A549 (cell line): ENCODE measurements around the gene RBMS3. TPM values are rescaled to one million over a fixed set of nuclear protein-coding genes. Genes with fewer than 3 reads are reported as not detected.

Experiments
- ATAC-seq, 2 experiments: fragments of 200-7000 bp in 1 of 2; fragments of >200 bp in 1 of 2; cut with Nextera tagmentation in 1 of 2; cut with Tn5 transposase in 1 of 2; 3 replicates each; pipeline versions ENCODE4 v1.8.0 to v1.9.1; 2018 to 2020; ENCODE audit warnings: mild to moderate bottlenecking in 1 of 2, moderate library complexity in 1 of 2
- CTCF ChIA-PET: fragments of 300-600 bp; sonication (Branson Sonifier 250); formaldehyde crosslinking; extraction: SDS; loops from one replicate; lab custom pipeline; 2021; ENCODE audit warnings: antibody characterized with exemption, inconsistent platforms; lab: Yijun Ruan, JAX
- POLR2A ChIA-PET: fragments of 350-600 bp; formaldehyde crosslinking; extraction: SDS; loops from one replicate; lab custom pipeline; 2021; ENCODE audit warnings: antibody characterized with exemption, inconsistent platforms; lab: Yijun Ruan, JAX
- DNase-seq, 2 experiments: peaks; one replicate each; pipeline versions ENCODE4 v3.0.0 to v3.0.0-alpha.2; 2011 to 2016; ENCODE audit warnings: low read depth in 1 of 2, low spot score in 1 of 2
- FAIRE-seq: peaks from 2 replicates; lab custom pipeline; 2011; peaks lifted over from hg19 to GRCh38; lab: Jason Lieb, UNC
- H3K27ac ChIP-seq, 2 experiments: fragments of >200 bp; sonication (Bioruptor Twin); formaldehyde crosslinking; 3 replicates each; pipeline ENCODE4 v1.5.1; 2016 to 2017
- H3K4me1 ChIP-seq: fragments of >200 bp; sonication (Bioruptor Twin); formaldehyde crosslinking; 3 replicates; pipeline ENCODE4 v1.6.1; 2016
- H3K4me2 ChIP-seq: fragments of >200 bp; sonication (Bioruptor Twin); formaldehyde crosslinking; 3 replicates; pipeline ENCODE4 v1.6.1; 2016
- H3K4me3 ChIP-seq: fragments of >200 bp; sonication (Bioruptor Twin); formaldehyde crosslinking; 3 replicates; pipeline ENCODE4 v1.5.1; 2016
- H3K9me3 ChIP-seq: fragments of >200 bp; sonication (Bioruptor Twin); formaldehyde crosslinking; 3 replicates; pipeline ENCODE4 v1.6.1; 2016
- ATOH8 ChIP-seq: fragments of 250-450 bp; sonication (Bioruptor Pico); IDR thresholded peaks from 2 replicates; pipeline ENCODE4 v1.5.0; 2020; ENCODE audit warnings: low read depth, mild to moderate bottlenecking, moderate library complexity
- BCL3 ChIP-seq: fragments of >200 bp; sonication (Bioruptor Twin); formaldehyde crosslinking; IDR thresholded peaks from 3 replicates; pipeline ENCODE4 v1.6.1; 2016
- CBX2 ChIP-seq: fragments of 200-600 bp; sonication (generic); IDR thresholded peaks from 2 replicates; pipeline ENCODE4 v1.6.1; 2016; ENCODE audit warnings: low read depth, mild to moderate bottlenecking, borderline replicate concordance
- CEBPB ChIP-seq, 2 experiments: fragments of >200 bp in 1 of 2; sonication (Bioruptor Twin) in 1 of 2; formaldehyde crosslinking in 1 of 2; IDR thresholded peaks; 2 replicates each; pipeline ENCODE4 v1.6.1; 2012 to 2016
- EHMT2 ChIP-seq: fragments of 200-600 bp; sonication (generic); IDR thresholded peaks from 2 replicates; pipeline ENCODE4 v1.6.1; 2016; ENCODE audit warnings: antibody characterized with exemption, low read depth, mild to moderate bottlenecking, moderate library complexity
- ESRRA ChIP-seq: fragments of 150-350 bp; IDR thresholded peaks from 2 replicates; pipeline ENCODE4 v1.6.1; 2014; ENCODE audit warnings: mild to moderate bottlenecking, low read length, borderline replicate concordance
- FOSL2 ChIP-seq, 2 experiments: fragments of 450-650 bp in 1 of 2; fragments of >200 bp in 1 of 2; sonication (Bioruptor Twin) in 1 of 2; formaldehyde crosslinking; IDR thresholded peaks; 2 replicates each; pipeline versions ENCODE4 v1.5.0 to v1.6.1; 2016 to 2020; ENCODE audit warnings: mild to moderate bottlenecking in 1 of 2, moderate library complexity in 1 of 2
- FOXS1 ChIP-seq: fragments of 250-450 bp; sonication (Bioruptor Pico); IDR thresholded peaks from 2 replicates; pipeline ENCODE4 v1.5.0; 2020; ENCODE audit warnings: mild to moderate bottlenecking, moderate library complexity
- GATA3 ChIP-seq: IDR thresholded peaks from 2 replicates; pipeline ENCODE4 v1.6.1; 2012; ENCODE audit warnings: borderline replicate concordance
- HDAC2 ChIP-seq: fragments of 200-600 bp; sonication (generic); IDR thresholded peaks from 2 replicates; pipeline ENCODE4 v1.6.1; 2016
- HOXB5 ChIP-seq: fragments of 250-450 bp; sonication (Bioruptor Pico); IDR thresholded peaks from 2 replicates; pipeline ENCODE4 v1.5.0; 2020; ENCODE audit warnings: mild to moderate bottlenecking, moderate library complexity
- JUN ChIP-seq, 2 experiments: fragments of >200 bp; sonication (Bioruptor Twin); formaldehyde crosslinking; IDR thresholded peaks; 2 replicates in 1 of 2; 3 replicates in 1 of 2; pipeline ENCODE4 v1.6.1; 2016 to 2017
- JUNB ChIP-seq: fragments of >200 bp; sonication (Bioruptor Twin); formaldehyde crosslinking; IDR thresholded peaks from 2 replicates; pipeline ENCODE4 v1.6.1; 2016
- KDM1A ChIP-seq: fragments of 200-600 bp; sonication (generic); IDR thresholded peaks from 2 replicates; pipeline ENCODE4 v1.6.1; 2016; ENCODE audit warnings: low read depth, mild to moderate bottlenecking
- KDM5A ChIP-seq: fragments of 200-600 bp; sonication (generic); IDR thresholded peaks from 2 replicates; pipeline ENCODE4 v1.6.1; 2016; ENCODE audit warnings: antibody characterized with exemption, mild to moderate bottlenecking
- MAFK ChIP-seq: fragments of 450-650 bp; IDR thresholded peaks from 2 replicates; pipeline ENCODE4 v1.6.1; 2014; ENCODE audit not compliant: partially characterized antibody
- MAX ChIP-seq: IDR thresholded peaks from 2 replicates; pipeline ENCODE4 v1.6.1; 2012
- MAZ ChIP-seq: fragments of 150-350 bp; IDR thresholded peaks from 2 replicates; pipeline ENCODE4 v1.6.1; 2014; ENCODE audit warnings: antibody characterized with exemption, low read depth, low read length, borderline replicate concordance
- MYC ChIP-seq: IDR thresholded peaks from 2 replicates; pipeline ENCODE4 v1.6.1; 2012; ENCODE audit warnings: mild to moderate bottlenecking, inconsistent platforms, low read length, improper control_type of control experiment, borderline replicate concordance
- NFE2L2 ChIP-seq: fragments of 150-350 bp; conservative IDR thresholded peaks from 2 replicates; pipeline ENCODE4 v1.6.1; 2014; ENCODE audit warnings: low read length
- PHF8 ChIP-seq: fragments of 200-600 bp; sonication (generic); IDR thresholded peaks from 2 replicates; pipeline ENCODE4 v1.6.1; 2016; ENCODE audit warnings: low read depth, mild to moderate bottlenecking, antibody characterized with exemption, moderate library complexity, borderline replicate concordance
- POLR2A ChIP-seq: IDR thresholded peaks from 2 replicates; pipeline ENCODE4 v1.6.1; 2012; ENCODE audit warnings: mild to moderate bottlenecking, low read length
- POLR2AphosphoS2 ChIP-seq: conservative IDR thresholded peaks from 2 replicates; pipeline ENCODE4 v1.6.1; 2012; ENCODE audit warnings: low read length, improper control_type of control experiment, inconsistent platforms
- REST ChIP-seq: fragments of 200-600 bp; sonication (generic); IDR thresholded peaks from 2 replicates; pipeline ENCODE4 v1.6.1; 2016; ENCODE audit warnings: antibody characterized with exemption, mild to moderate bottlenecking, moderate library complexity
- RFX5 ChIP-seq: fragments of 450-650 bp; IDR thresholded peaks from 2 replicates; pipeline ENCODE4 v1.7.1; 2014; ENCODE audit warnings: antibody characterized with exemption, mild to moderate bottlenecking, moderate library complexity
- SMC3 ChIP-seq: fragments of >200 bp; sonication (Bioruptor Twin); formaldehyde crosslinking; IDR thresholded peaks from 3 replicates; pipeline ENCODE4 v1.6.1; 2018; ENCODE audit warnings: inconsistent platforms
- SREBF2 ChIP-seq: fragments of 450-650 bp; IDR thresholded peaks from 2 replicates; pipeline ENCODE4 v1.6.1; 2014; ENCODE audit warnings: mild to moderate bottlenecking, moderate library complexity
- TFCP2L1 ChIP-seq: fragments of 250-450 bp; sonication (Bioruptor Pico); IDR thresholded peaks from 2 replicates; pipeline ENCODE4 v1.5.0; 2021; ENCODE audit warnings: mild to moderate bottlenecking
- TP53 ChIP-seq: fragments of 250-450 bp; sonication (Bioruptor Pico); IDR thresholded peaks from 2 replicates; pipeline ENCODE4 v1.5.0; 2021; ENCODE audit warnings: mild to moderate bottlenecking, moderate library complexity
- ZC3H11A ChIP-seq: fragments of 450-650 bp; IDR thresholded peaks from 2 replicates; pipeline ENCODE4 v1.6.1; 2014; ENCODE audit warnings: antibody characterized with exemption, mild to moderate bottlenecking
- ZSCAN20 ChIP-seq: fragments of 250-450 bp; sonication (Bioruptor Pico); IDR thresholded peaks from 2 replicates; pipeline ENCODE4 v1.8.0; 2022; ENCODE audit warnings: mild to moderate bottlenecking, moderate library complexity
- WGBS: methylation state at CpG from one replicate; pipeline ENCODE4 v1.1.6; 2017; ENCODE audit errors: missing lambda C conversion rate; 5-methylcytosine and 5-hydroxymethylcytosine counted together
- polyA plus RNA-seq, 4 experiments: library from polyadenylated mRNA; depleted of rRNA in 3 of 4; stranded (reverse); fragments of >200 nt; fragmentation: RNase III in 1 of 4; extraction: RNeasy Plus Mini Kit Qiagen cat#74134 plus additional on column Dnase treatment in 1 of 4; gene quantifications; 2 replicates in 3 of 4; 3 replicates in 1 of 4; pipeline ENCODE4 v1.2.3, GENCODE V29; 2011 to 2017

The RBMS3 gene
- polyA plus RNA-seq, 2 of the 4 experiments (the other 2 are of a cell fraction), result 0.92 to 4.1 TPM

GRCh38 chr3:29406291-29406832 is 125.5 kb downstream of the RBMS3 start:
- FAIRE-seq, result no peak
- POLR2A ChIA-PET, result no interaction called here
- H3K9me3 ChIP-seq, result no peaks in the 10 kb centered on the region

GRCh38 chr3:29408676-29409075 is 127.8 kb downstream of the RBMS3 start:
- Histone ChIP-seq H3K4me3 (no peak overlapping the region), H3K9me3 (no peaks in the 10 kb centered on the region), H3K27ac (no peak overlapping the region), H3K4me2 (no peak overlapping the region), H3K4me1 (no peaks in the 10 kb centered on the region)
- ChIA-PET POLR2A (no interaction called here), CTCF (interaction anchor here (0.6 to 1.5 kb wide), 2 partner anchors 15 to 139 kb away, joined by 3 read pairs; no protein-coding TSS in a partner anchor)
- FAIRE-seq (no peak), DNase-seq (no peak), ATAC-seq (no peak)
- 89% methylated on average over 3 of the region's 3 CpGs for WGBS
- no peak for TF ChIP-seq KDM1A
- TF ChIP-seq BCL3, result no peak
- no peak for TF ChIP-seq RFX5
- TF ChIP-seq POLR2A, result no peak
- no peak for TF ChIP-seq POLR2AphosphoS2
- TF ChIP-seq TFCP2L1 (CRISPR knock-in tag), result no peak
- TF ChIP-seq EHMT2, result no peak
- TF ChIP-seq JUNB, result no peak
- TF ChIP-seq SREBF2, result no peak
- no peak for TF ChIP-seq MAFK

More at GRCh38 chr3:29406291-29406832, 125.5 kb downstream of the RBMS3 start:
- CTCF ChIA-PET, result no interaction called here
- no peak overlapping the region for H3K4me2 ChIP-seq
- TF ChIP-seq PHF8 (no peak), MAFK (no peak), JUN (IDR thresholded peaks at IDR 0.05) (no peak), ESRRA (no peak), ATOH8 (CRISPR knock-in tag) (no peak), SREBF2 (no peak), MYC (no peak), HDAC2 (no peak), ZC3H11A (no peak), FOSL2 (IDR thresholded peaks at IDR 0.05) (no peak), FOSL2 (CRISPR knock-in tag; IDR thresholded peaks at IDR 0.05) (no peak), MAZ (no peak), HOXB5 (CRISPR knock-in tag) (no peak), NFE2L2 (no peak), ZSCAN20 (no peak)
- no peaks in the 10 kb centered on the region for H3K4me1 ChIP-seq
- DNase-seq, result no peak
- ATAC-seq, result no peak
- H3K4me3 ChIP-seq, result no peak overlapping the region
- no peak overlapping the region for H3K27ac ChIP-seq
- WGBS, result 27% methylated on average over 1 of the region's 1 CpG

GRCh38 chr3:29409409-29409808 is 128.5 kb downstream of the RBMS3 start:
- H3K9me3 ChIP-seq, result no peaks in the 10 kb centered on the region
- FAIRE-seq (no peak), ATAC-seq (no peak), DNase-seq (no peak)
- WGBS, result 92% methylated on average over 2 of the region's 2 CpGs
- POLR2A ChIA-PET, result no interaction called here
- no peak overlapping the region for H3K27ac ChIP-seq
- H3K4me1 ChIP-seq, result no peaks in the 10 kb centered on the region
- H3K4me3 ChIP-seq, result no peak overlapping the region
- CTCF ChIA-PET, result interaction anchor here (1.5 kb wide), 1 partner anchor 14 kb away, joined by 3 read pairs; no protein-coding TSS in a partner anchor
- H3K4me2 ChIP-seq, result no peak overlapping the region
- TF ChIP-seq CBX2 (no peak), REST (no peak), MAFK (no peak), CEBPB (IDR thresholded peaks at IDR 0.05) (no peak), EHMT2 (no peak), KDM5A (no peak), TP53 (CRISPR knock-in tag) (no peak), MAZ (no peak), GATA3 (no peak), MYC (no peak), SMC3 (no peak), POLR2A (no peak), FOXS1 (CRISPR knock-in tag) (no peak), PHF8 (no peak), JUNB (no peak), MAX (no peak)
